ENCODE measurements around the gene S1PR2. TPM values are rescaled to one million over a fixed set of nuclear protein-coding genes. Genes with fewer than 3 reads are reported as not detected.

The S1PR2 gene
- total RNA-seq, 2 donors from 2014 or later, result 4.5 to 8.5 TPM

DNA sequence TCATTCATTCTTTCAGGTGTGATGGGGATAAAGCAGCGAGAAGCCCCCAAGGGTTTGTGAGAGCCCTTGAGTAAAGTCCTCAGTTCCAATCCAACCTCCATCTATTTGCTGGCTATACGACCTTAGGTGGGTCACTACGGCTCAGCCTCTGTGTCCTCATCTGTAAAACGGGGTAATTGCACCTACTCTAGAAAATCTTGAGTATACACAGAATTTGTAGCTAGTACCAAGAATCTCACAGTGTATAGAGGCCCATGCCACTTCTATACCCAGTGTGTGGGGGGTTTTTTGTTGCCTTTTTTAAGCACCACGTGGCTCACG, 36.0 kb downstream of the S1PR2 start:
- peak overlapping the region; percentile 81 to 88 for H3K27ac ChIP-seq
- intact Hi-C loops (cut with DNase I), result loop anchor here (2.0 kb wide), 1 partner anchor 56 kb away; no protein-coding TSS in a partner anchor
- WGBS, result 22% methylated on average over 6 of the region's 6 CpGs

DNA sequence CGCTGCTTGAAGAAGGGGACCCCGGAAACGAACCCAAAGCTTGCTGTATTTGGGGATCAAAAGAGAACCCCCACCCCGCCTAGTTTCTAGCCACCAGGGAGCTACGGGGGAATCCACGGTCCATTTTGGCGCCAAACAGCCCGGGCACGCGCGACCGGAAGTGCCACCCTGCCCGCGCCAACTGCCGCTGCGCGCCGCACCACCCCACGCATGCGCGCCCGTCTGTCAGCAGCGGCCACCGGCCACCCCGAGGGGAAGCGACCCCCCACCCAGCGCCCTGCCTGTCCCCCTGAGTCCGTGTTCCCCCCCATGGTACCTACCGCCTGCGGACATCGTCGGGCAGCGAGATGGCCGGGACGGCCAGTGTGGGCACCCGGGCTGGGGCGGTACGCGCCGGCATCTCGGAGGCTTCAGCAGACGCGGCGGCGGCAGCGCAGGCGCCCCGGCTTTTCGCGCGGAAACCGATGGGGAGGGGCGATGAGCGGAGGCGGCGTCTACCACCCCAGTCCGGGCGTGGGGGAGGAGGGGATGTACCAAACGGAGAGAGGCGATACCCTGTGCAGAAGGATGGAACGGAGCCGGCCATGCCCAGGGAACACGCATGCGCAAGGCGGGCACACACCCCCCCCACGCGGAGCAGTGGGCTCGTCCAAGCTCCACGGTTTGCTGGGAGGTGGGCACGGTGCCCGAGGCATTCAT, 36.5 kb downstream of the S1PR2 start, which contains the start of gene DNMT1:
Gene DNMT1 (minus strand): TSS at position 454 of the 699 bp plus-strand sequence. CDS start 54 bp downstream, at position 400.
- Histone ChIP-seq H3K4me1 (replicated peaks) (peaks cover 5% of the 10 kb centered on the region), H3K36me3 (no peaks in the 10 kb centered on the region), H3K9me3 (no peaks in the 10 kb centered on the region), H3K4me3 (peak within 1 kb of the TSS; percentile 60 to 88), H3K27ac (peak within 1 kb of the TSS; percentile 81 to 88), H3K27me3 (replicated peaks; ENCODE audit: insufficient read depth) (no peaks in the 10 kb centered on the region)
- TF ChIP-seq, protein P1, sequence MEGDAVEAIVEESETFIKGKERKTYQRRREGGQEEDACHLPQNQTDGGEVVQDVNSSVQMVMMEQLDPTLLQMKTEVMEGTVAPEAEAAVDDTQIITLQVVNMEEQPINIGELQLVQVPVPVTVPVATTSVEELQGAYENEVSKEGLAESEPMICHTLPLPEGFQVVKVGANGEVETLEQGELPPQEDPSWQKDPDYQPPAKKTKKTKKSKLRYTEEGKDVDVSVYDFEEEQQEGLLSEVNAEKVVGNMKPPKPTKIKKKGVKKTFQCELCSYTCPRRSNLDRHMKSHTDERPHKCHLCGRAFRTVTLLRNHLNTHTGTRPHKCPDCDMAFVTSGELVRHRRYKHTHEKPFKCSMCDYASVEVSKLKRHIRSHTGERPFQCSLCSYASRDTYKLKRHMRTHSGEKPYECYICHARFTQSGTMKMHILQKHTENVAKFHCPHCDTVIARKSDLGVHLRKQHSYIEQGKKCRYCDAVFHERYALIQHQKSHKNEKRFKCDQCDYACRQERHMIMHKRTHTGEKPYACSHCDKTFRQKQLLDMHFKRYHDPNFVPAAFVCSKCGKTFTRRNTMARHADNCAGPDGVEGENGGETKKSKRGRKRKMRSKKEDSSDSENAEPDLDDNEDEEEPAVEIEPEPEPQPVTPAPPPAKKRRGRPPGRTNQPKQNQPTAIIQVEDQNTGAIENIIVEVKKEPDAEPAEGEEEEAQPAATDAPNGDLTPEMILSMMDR (IDR thresholded peaks at IDR 0.05), result peak in 2 of 4 experiments; percentile 4 to 7
- TF ChIP-seq POLR2A (IDR thresholded peaks at IDR 0.05) (peak; percentile 35), POLR2AphosphoS5 (IDR thresholded peaks at IDR 0.05) (peak; percentile 88)
- under 1% methylated on average over 67 of the region's 71 CpGs for WGBS
- intact Hi-C loops (cut with DNase I), result loop anchor here (2.0 kb wide), 1 partner anchor 56 kb away; no protein-coding TSS in a partner anchor
- DNase-seq (ENCODE audit: low spot score), result peak; percentile 91

More for the DNA sequence above, 36.0 kb downstream of the S1PR2 start:
- Histone ChIP-seq H3K9me3 (no peaks in the 10 kb centered on the region), H3K36me3 (no peaks in the 10 kb centered on the region), H3K27me3 (replicated peaks; ENCODE audit: insufficient read depth) (no peaks in the 10 kb centered on the region), H3K4me3 (peak overlapping the region; percentile 60 to 88), H3K4me1 (replicated peaks) (peaks cover 5% of the 10 kb centered on the region)
- TF ChIP-seq POLR2AphosphoS5 (IDR thresholded peaks at IDR 0.05) (no peak), POLR2A (IDR thresholded peaks at IDR 0.05) (no peak)
- TF ChIP-seq, protein P1 (IDR thresholded peaks at IDR 0.05), result no peak
- DNase-seq (ENCODE audit: low spot score), result no peak

DNA sequence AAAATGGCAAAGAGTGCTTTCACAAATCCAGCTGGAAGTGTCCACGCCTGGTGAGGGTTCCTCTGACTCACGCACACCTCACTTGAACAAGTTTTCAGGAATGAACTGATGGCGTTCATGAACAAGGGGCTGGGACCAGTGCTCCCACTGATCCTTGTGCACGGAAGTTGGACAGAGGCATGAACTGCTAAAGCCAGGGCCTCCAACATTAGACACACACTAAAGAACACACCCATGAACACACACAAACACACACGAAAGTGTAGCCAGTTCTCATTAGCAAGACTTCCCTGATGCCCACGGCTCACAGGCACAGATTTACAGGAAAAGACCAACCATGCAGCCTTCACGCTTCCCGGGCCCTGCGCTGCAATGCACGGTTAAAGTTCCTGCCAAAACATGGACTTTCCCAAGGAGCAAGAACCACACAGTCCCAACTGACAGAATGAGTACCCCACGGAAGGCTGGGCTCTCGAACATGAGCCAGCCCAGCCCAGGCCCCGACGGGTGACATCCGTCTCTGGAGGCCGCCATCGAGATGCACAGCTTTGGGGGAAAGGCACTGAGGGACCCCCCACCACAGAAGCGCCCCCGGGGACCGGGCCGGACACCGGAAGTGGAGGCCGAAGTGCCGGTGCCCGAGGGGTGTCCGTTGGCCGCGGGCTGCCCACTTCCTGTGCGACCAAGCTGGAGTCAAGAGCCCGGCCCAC, 37.2 kb downstream of the S1PR2 start:
- WGBS, result 1% methylated on average over 20 of the region's 30 CpGs

DNA sequence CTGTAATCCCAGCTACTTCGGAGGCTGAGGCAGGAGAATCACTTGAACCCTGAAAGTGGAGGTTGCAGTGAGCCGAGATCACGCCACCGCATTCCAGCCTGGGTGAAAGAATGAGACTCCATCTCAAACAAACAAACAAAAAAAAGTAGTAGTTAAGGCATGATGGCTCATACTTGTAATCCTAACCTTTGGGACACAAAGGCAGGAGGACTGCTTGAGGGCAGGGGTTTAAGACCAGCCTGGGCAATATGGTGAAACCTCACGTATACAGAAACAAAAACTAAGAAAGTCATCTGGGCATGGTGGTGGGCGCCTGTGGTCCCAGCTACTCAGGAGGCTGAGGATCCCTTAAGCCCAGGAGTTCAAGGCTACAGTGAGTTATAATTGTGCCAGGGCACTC, 38.2 kb downstream of the S1PR2 start:
- H3K27ac ChIP-seq, result no peak overlapping the region
- intact Hi-C loops (cut with DNase I), result no loop called here
- H3K4me3 ChIP-seq, result no peak overlapping the region

More for the DNA sequence above, 37.2 kb downstream of the S1PR2 start:
- intact Hi-C loops (cut with DNase I), result loop anchor here (2.0 kb wide), 1 partner anchor 57 kb away; no protein-coding TSS in a partner anchor
- H3K4me1 ChIP-seq (replicated peaks), result peaks cover 5% of the 10 kb centered on the region
- DNase-seq (ENCODE audit: low spot score), result no peak
- peak overlapping the region; percentile 81 to 88 for H3K27ac ChIP-seq
- H3K9me3 ChIP-seq, result no peaks in the 10 kb centered on the region
- H3K27me3 ChIP-seq (replicated peaks; ENCODE audit: insufficient read depth), result no peaks in the 10 kb centered on the region
- H3K36me3 ChIP-seq, result no peaks in the 10 kb centered on the region
- H3K4me3 ChIP-seq, result peak overlapping the region; percentile 60 to 88
- TF ChIP-seq POLR2A (IDR thresholded peaks at IDR 0.05) (no peak), POLR2AphosphoS5 (IDR thresholded peaks at IDR 0.05) (no peak)
- TF ChIP-seq, protein P1 (IDR thresholded peaks at IDR 0.05), result no peak

More for the DNA sequence above, 38.2 kb downstream of the S1PR2 start:
- H3K36me3 ChIP-seq, result no peaks in the 10 kb centered on the region
- no peaks in the 10 kb centered on the region for H3K9me3 ChIP-seq
- DNase-seq (ENCODE audit: low spot score), result no peak
- peaks cover 5% of the 10 kb centered on the region for H3K4me1 ChIP-seq (replicated peaks)
- TF ChIP-seq POLR2AphosphoS5 (IDR thresholded peaks at IDR 0.05) (no peak), POLR2A (IDR thresholded peaks at IDR 0.05) (no peak)
- TF ChIP-seq, protein P1 (IDR thresholded peaks at IDR 0.05), result no peak
- 79% methylated on average over 6 of the region's 6 CpGs for WGBS
- no peaks in the 10 kb centered on the region for H3K27me3 ChIP-seq (replicated peaks; ENCODE audit: insufficient read depth)
